GM18505 (cell line): Measurements from ENCODE around the gene NCK2.
A peak's percentile ranks its signal among the peaks of the same experiment; 100 is the strongest.

Experiments used
- ATAC-seq: cut with Tn5 transposase; IDR thresholded peaks from one replicate; pipeline ENCODE4 v1.9.1; 2021; ENCODE audit not compliant: unreplicated experiment
- POLR2A ChIP-seq: IDR thresholded peaks from 4 replicates; pipeline ENCODE4 v1.6.1; 2011; ENCODE audit warnings: borderline replicate concordance; ENCODE audit not compliant: insufficient read depth, insufficient read length; ENCODE audit errors: extremely low read depth

NCK2 gene

GRCh38 chr2:105858868-105859693 is 114.4 kb downstream of the NCK2 start:
- TF ChIP-seq POLR2A: no peak

GRCh38 chr2:105859694-105859951 is 114.9 kb downstream of the NCK2 start:
- TF ChIP-seq POLR2A: no peak
- ATAC-seq: no peak

More at GRCh38 chr2:105858868-105859693, 114.4 kb downstream of the NCK2 start:
- no peak for ATAC-seq

DNA sequence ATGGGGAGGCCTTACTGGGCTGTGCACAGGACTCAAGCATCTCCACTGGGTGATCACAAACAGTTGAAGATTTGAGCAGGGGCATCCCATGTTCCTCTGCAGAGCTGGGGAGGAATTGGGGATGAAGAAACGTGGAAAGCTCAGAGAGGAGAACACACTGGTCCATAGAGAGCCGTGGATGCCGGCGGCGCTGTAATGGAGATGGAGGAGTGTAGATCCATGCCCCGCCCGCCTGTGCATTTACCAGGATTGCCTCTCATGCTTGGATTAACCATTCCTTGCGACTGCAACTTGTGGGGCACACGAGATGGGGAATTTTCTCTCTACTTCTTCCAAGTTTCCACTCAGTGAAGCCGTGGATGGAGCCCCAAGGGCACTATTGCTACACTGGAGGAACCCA is 115.9 kb downstream of the NCK2 start:
- TF ChIP-seq POLR2A: no peak
- ATAC-seq: no peak

DNA sequence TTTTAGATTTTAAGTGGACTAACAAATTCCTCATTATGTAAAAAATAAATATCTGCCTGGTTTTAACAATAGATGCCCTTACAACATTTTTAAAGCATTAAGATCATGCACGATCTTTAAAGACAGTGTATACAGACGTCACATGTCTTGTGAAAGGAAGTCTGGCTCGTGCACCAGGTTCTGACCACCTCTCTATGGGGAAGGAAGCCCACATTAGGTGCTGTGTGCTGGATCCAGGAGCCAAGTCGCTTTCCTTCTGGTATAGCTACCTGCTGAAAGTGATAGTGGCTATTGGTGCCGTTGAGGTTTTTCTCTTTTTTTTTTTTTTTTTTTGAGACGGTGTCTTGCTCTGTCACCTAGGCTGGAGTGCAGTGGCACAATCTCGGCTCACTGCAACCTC is 116.5 kb downstream of the NCK2 start:
- ATAC-seq: no peak
- no peak for TF ChIP-seq POLR2A

- no peak for ATAC-seq
- no peak for TF ChIP-seq POLR2A
Observed at GRCh38 chr2:105862843-105863242, 118.1 kb downstream of the NCK2 start.

- TF ChIP-seq POLR2A: no peak
- no peak for ATAC-seq
Observed at GRCh38 chr2:105864262-105864661, 119.5 kb downstream of the NCK2 start.

DNA sequence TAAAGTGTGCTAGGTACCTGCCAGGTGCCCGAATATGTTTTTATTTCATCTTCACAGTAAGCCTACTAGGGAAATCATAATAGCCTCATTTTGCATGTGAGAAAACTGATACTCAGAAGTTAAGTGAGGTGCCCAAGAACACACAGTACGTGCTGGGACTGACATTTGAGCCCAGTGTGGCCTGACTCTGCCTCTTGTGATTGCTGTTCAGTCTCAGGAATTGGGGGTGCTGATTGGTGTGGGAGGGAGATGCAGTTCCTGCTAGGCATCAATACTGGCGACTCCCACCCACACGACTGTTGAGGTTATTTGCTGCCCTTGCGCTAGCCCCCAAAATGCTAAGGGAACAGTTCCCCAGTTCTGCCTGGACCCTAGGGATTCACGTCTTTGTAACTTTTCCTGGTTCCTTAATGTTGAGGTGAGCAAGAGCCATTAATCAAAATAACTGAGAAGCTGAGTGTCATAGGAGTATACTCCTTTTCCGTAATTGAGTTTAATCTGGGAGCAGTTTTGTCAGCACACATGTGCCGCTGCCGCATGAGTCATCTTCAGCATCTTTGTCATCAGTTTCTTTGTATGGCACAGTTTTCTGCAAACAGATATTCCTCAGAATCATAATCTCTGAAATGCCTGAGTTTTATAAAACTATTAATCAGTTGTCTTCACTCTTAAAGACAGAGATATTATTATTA is 120.7 kb downstream of the NCK2 start:
- ATAC-seq: no peak
- TF ChIP-seq POLR2A: no peak

DNA sequence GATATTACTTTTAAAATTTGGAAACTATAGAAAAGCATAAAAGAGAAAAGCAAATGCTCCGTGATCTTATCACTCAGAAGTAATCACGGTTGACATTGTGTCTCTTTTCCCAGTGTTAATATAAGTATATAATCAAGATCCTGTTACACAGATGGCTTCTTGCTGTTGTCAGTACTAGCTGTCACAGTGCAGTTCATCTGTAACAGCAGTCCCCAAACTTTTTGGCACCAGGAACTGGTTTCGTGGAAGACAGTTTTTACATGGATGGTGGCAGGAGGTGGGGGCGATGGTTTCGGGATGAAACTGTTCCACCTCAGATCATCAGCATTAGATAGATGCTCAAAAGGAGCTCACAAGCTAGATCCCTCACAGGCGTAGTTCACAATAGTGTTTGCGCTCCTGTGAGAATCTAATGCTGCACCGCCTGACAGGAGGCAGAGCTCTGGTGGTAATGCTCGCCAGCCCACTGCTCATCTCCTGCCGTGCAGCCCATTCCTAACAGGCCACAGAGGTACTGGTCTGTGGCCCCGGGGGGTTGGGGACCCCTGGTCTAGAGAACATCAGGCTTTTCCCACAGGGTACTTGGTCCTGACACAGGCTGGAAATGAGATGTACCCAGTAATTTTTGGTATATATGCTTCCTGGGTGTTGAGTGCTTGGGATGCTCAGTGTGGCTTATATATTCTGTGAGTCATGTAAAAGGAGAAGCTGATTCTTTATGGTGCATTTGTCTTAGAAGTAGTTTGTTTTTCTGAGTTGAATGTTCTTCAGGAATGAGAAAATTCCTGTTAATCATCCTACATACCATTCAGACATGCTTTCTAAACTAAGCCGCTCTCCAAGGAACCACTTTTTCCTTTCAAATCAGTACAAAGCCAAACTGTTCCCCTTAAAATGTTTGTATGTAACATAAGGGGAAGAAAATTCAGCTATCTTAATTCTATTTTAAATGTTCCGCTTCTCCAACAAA is 121.8 kb downstream of the NCK2 start:
- ATAC-seq: no peak

GRCh38 chr2:105867587-105867986 is 122.9 kb downstream of the NCK2 start:
- TF ChIP-seq POLR2A: no peak
- ATAC-seq: no peak

More for the DNA sequence above, 121.8 kb downstream of the NCK2 start:
- no peak for TF ChIP-seq POLR2A

- peak; percentile 46 for ATAC-seq
- no peak for TF ChIP-seq POLR2A
Observed at GRCh38 chr2:105868060-105868459, 123.3 kb downstream of the NCK2 start.

- TF ChIP-seq POLR2A: no peak
- no peak for ATAC-seq
Observed at GRCh38 chr2:105869341-105869740, 124.6 kb downstream of the NCK2 start.

DNA sequence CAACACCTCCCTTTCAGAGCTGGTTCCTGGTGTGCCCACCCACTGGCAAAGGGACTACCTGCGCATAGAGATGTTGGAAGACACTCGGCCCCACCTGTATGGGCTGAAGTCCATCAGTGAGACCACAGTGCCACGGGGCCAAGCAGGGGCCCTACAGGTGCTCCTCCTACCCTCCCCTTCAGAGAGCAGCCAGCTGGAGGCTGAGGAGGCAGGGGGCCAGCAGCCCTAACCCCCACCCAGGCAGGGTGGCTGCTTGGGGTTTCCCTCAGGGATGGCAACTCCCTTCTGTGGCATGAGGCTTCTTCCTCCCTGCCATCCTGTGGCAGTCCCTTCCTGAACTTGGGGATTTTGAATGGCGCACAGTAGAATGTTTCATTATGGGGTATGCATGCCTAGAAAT is 125.3 kb downstream of the NCK2 start:
- ATAC-seq: no peak
- TF ChIP-seq POLR2A: no peak

GRCh38 chr2:105870858-105871257 is 126.1 kb downstream of the NCK2 start:
- TF ChIP-seq POLR2A: no peak
- ATAC-seq: no peak
